Endothelial cell of umbilical vein (primary cell): ENCODE results near the gene NDUFAF7. TPM values are rescaled to one million over a fixed set of nuclear protein-coding genes. Genes with fewer than 3 reads are reported as not detected.

Experiments used
- BruUV-seq: library from RNA; stranded (reverse); fragments of 400-500 nt; replicated peaks from 2 replicates; lab custom pipeline; 2021; lab: Mats Ljungman, UMichigan
- CTCF ChIA-PET: fragments of 300-600, 350-600 bp; sonication (Branson Sonifier 250); formaldehyde crosslinking; loops from one replicate; lab custom pipeline; 2021; ENCODE audit warnings: antibody characterized with exemption, inconsistent platforms; lab: Charles Lee
- POLR2A ChIA-PET: fragments of 300-600, 350-600 bp; sonication (Branson Sonifier 250); formaldehyde crosslinking; loops from one replicate; lab custom pipeline; 2021; ENCODE audit warnings: antibody characterized with exemption, inconsistent platforms; lab: Charles Lee
- DNase-seq: peaks from one replicate; pipeline ENCODE4 v3.0.0-alpha.2; 2011; ENCODE audit warnings: low read depth, low spot score
- FAIRE-seq: peaks from 2 replicates; lab custom pipeline; 2011; peaks lifted over from hg19 to GRCh38; lab: Jason Lieb, UNC
- H2AFZ ChIP-seq: 2 replicates; pipeline ENCODE4 v1.6.0; 2012; ENCODE audit warnings: low read depth, low read length, control low read depth, inconsistent platforms
- H3K27ac ChIP-seq: 2 replicates; pipeline ENCODE4 v1.5.1; 2011; ENCODE audit warnings: low read depth, mild to moderate bottlenecking, control low read depth, low read length, moderate library complexity; ENCODE audit not compliant: insufficient read depth
- H3K27me3 ChIP-seq, 2 experiments: 2 replicates each; pipeline versions ENCODE4 v1.6.0 to v1.6.1; 2011; ENCODE audit warnings: low read length in 2 of 2, mixed read lengths in 1 of 2; ENCODE audit not compliant: control insufficient read depth in 2 of 2, insufficient read depth in 2 of 2
- H3K36me3 ChIP-seq, 2 experiments: 2 replicates in 1 of 2; 3 replicates in 1 of 2; pipeline ENCODE4 v1.5.1; 2011; ENCODE audit warnings: low read length in 2 of 2, mild to moderate bottlenecking in 1 of 2, moderate library complexity in 1 of 2; ENCODE audit not compliant: control insufficient read depth in 2 of 2, insufficient read depth in 2 of 2; ENCODE audit errors: extremely low read depth in 1 of 2
- H3K4me1 ChIP-seq: 3 replicates; pipeline ENCODE4 v1.5.1; 2011; ENCODE audit warnings: mild to moderate bottlenecking, low read length; ENCODE audit not compliant: control insufficient read depth, insufficient read depth; ENCODE audit errors: extremely low read depth
- H3K4me2 ChIP-seq: 2 replicates; pipeline ENCODE4 v1.6.1; 2011; ENCODE audit warnings: low read length, control low read depth, mixed read lengths; ENCODE audit not compliant: insufficient read depth
- H3K4me3 ChIP-seq, 3 experiments: fragments of 200-600 bp in 1 of 3; sonication (generic), shearing (Covaris generic) in 1 of 3; replicated peaks in 1 of 3; 2 replicates each; pipeline ENCODE4 v1.5.1; 2011 to 2016; ENCODE audit warnings: control low read depth in 3 of 3, low read length in 3 of 3, mild to moderate bottlenecking in 2 of 3, inconsistent platforms in 1 of 3, low read depth in 1 of 3, moderate library complexity in 1 of 3; ENCODE audit not compliant: insufficient read depth in 1 of 3
- H3K79me2 ChIP-seq: 2 replicates; pipeline ENCODE4 v1.6.0; 2012; ENCODE audit warnings: low read length, inconsistent platforms; ENCODE audit not compliant: control insufficient read depth, insufficient read depth
- H3K9ac ChIP-seq: replicated peaks from 2 replicates; pipeline ENCODE3; 2011; ENCODE audit warnings: low read length, control low read depth; ENCODE audit not compliant: insufficient read depth; ENCODE audit errors: extremely low read depth
- H3K9me1 ChIP-seq: replicated peaks from 3 replicates; pipeline ENCODE4 v1.6.0; 2011; ENCODE audit warnings: mild to moderate bottlenecking, low read length; ENCODE audit not compliant: control insufficient read depth, insufficient read depth; ENCODE audit errors: extremely low read depth
- H3K9me3 ChIP-seq: replicated peaks from 2 replicates; pipeline ENCODE4 v1.5.1; 2012; ENCODE audit warnings: low read length, inconsistent platforms; ENCODE audit not compliant: control insufficient read depth, insufficient read depth
- H4K20me1 ChIP-seq: replicated peaks from 2 replicates; pipeline ENCODE3; 2011; ENCODE audit warnings: mild to moderate bottlenecking, low read length; ENCODE audit not compliant: control insufficient read depth, insufficient read depth; ENCODE audit errors: extremely low read depth
- EZH2 ChIP-seq: IDR thresholded peaks from 2 replicates; pipeline ENCODE4 v1.6.1; 2012; ENCODE audit warnings: borderline replicate concordance, low read depth, mild to moderate bottlenecking, moderate library complexity, low read length, inconsistent platforms; ENCODE audit not compliant: severe bottlenecking
- GATA2 ChIP-seq: IDR thresholded peaks from 2 replicates; pipeline ENCODE4 v1.7.0; 2011; ENCODE audit warnings: low read depth, mild to moderate bottlenecking, moderate library complexity, mixed read lengths, low read length; ENCODE audit not compliant: insufficient read length, insufficient read depth
- JUN ChIP-seq: IDR thresholded peaks from 2 replicates; pipeline ENCODE4 v1.6.1; 2011; ENCODE audit warnings: borderline replicate concordance, low read depth; ENCODE audit not compliant: insufficient read length, insufficient read depth
- MAX ChIP-seq: IDR thresholded peaks from 2 replicates; pipeline ENCODE4 v1.6.1; 2011; ENCODE audit not compliant: insufficient read depth, insufficient read length
- MYC ChIP-seq: IDR thresholded peaks from one replicate; pipeline ENCODE4 v1.6.1; 2011; ENCODE audit warnings: mild to moderate bottlenecking, low read depth, low read length
- POLR2AphosphoS5 ChIP-seq: IDR thresholded peaks from 2 replicates; pipeline ENCODE4 v1.6.1; 2012; ENCODE audit warnings: low read depth, mild to moderate bottlenecking, control low read depth, low read length, moderate library complexity; ENCODE audit not compliant: insufficient read depth
- dilution Hi-C: fragments of 300-500 bp; cut with MboI; formaldehyde crosslinking; loops from one replicate; pipeline ENCODE4 v1.15.0; 2019; ENCODE audit warnings: low sequenced_read_pairs; ENCODE audit not compliant: extremely low pct_ligation_motif_present
- intact Hi-C: fragments of 100-400 bp; cut with micrococcal nuclease; formaldehyde crosslinking; loops from one replicate; pipeline ENCODE4 v1.10.0; 2022
- polyA plus RNA-seq, 4 experiments: library from polyadenylated mRNA; depleted of rRNA in 3 of 4; stranded (reverse) in 3 of 4; unstranded in 1 of 4; fragments of >200 nt; gene quantifications; 2 replicates each; pipeline versions ENCODE4 v1.2.1 to v1.2.3, GENCODE V29; 2011 to 2012; ENCODE audit warnings: missing spikeins in 1 of 4
- total RNA-seq: library from RNA; stranded (reverse); gene quantifications from 2 replicates; pipeline ENCODE4 v1.2.3, GENCODE V29; 2021

Gene NDUFAF7
- total and polyA plus RNA-seq, 2 donors (not counting 3 experiments of a cell fraction or from before 2014, with no cell fraction given): 11.6 to 23.4 TPM

- DNase-seq (peak; percentile 82), FAIRE-seq (peak; percentile 53)
- intact Hi-C loops (no loop called here), dilution Hi-C loops (no loop called here)
- no peaks in the 10 kb centered on the region for H3K27me3 ChIP-seq
- peaks cover 3 to 16% of the 10 kb centered on the region in 2 experiments for H3K36me3 ChIP-seq
- no peak overlapping the region for H2AFZ ChIP-seq
- H3K9ac ChIP-seq: no peak overlapping the region
- ChIA-PET POLR2A (no interaction called here), CTCF (interaction anchor here (1.4 to 2.0 kb wide), 3 partner anchors 9 to 634 kb away, joined by 4 to 6 read pairs (median 6); partner anchors contain the start of gene NDUFAF7)
- TF ChIP-seq MAX: no peak
- TF ChIP-seq GATA2: peak; percentile 47
- peak overlapping the region; percentile 4 for H3K27ac ChIP-seq
- peaks cover 6% of the 10 kb centered on the region for H3K4me1 ChIP-seq
- no peaks in the 10 kb centered on the region for H3K9me1 ChIP-seq
- no TSS peak for BruUV-seq
- no peaks in the 10 kb centered on the region for H3K79me2 ChIP-seq
- no peaks in the 10 kb centered on the region for H4K20me1 ChIP-seq
- no peaks in the 10 kb centered on the region for H3K9me3 ChIP-seq
- H3K4me3 ChIP-seq: no peak overlapping the region
- no peak overlapping the region for H3K4me2 ChIP-seq
Observed at GRCh38 chr2:37243435-37243834, 12.0 kb downstream of the NDUFAF7 start.

GRCh38 chr2:37244017-37244416 lies 12.6 kb downstream of the NDUFAF7 start:
- BruUV-seq: no TSS peak
- Histone ChIP-seq H3K27ac (peak overlapping the region; percentile 4), H3K9me1 (no peaks in the 10 kb centered on the region), H3K4me2 (peak overlapping the region; percentile 17), H3K79me2 (no peaks in the 10 kb centered on the region), H4K20me1 (no peaks in the 10 kb centered on the region), H3K36me3 (peaks cover 3 to 17% of the 10 kb centered on the region in 2 experiments), H2AFZ (no peak overlapping the region), H3K27me3 (no peaks in the 10 kb centered on the region), H3K9ac (no peak overlapping the region), H3K4me1 (peaks cover 8% of the 10 kb centered on the region), H3K4me3 (no peak overlapping the region), H3K9me3 (no peaks in the 10 kb centered on the region)
- ChIA-PET CTCF (interaction anchor here (1.4 to 2.0 kb wide), 3 partner anchors 10 to 633 kb away, joined by 4 to 6 read pairs (median 6); partner anchors contain the start of gene NDUFAF7), POLR2A (no interaction called here)
- dilution Hi-C loops (no loop called here), intact Hi-C loops (no loop called here)
- FAIRE-seq: peak; percentile 74
- TF ChIP-seq JUN (no peak), MYC (no peak), EZH2 (no peak), GATA2 (no peak), POLR2AphosphoS5 (no peak)
- peak; percentile 74 for DNase-seq
